Astrocyte (in vitro differentiated cells and primary cell): ENCODE data around the gene HBP1. TPM values are rescaled to one million over a fixed set of nuclear protein-coding genes. Genes with fewer than 3 reads are reported as not detected.

Experiments used
- DNase-seq: peaks from one replicate; pipeline ENCODE4 v3.0.0-alpha.2; 2010; ENCODE audit warnings: low read depth
- FAIRE-seq: peaks from 2 replicates; lab custom pipeline; 2011; peaks lifted over from hg19 to GRCh38; lab: Jason Lieb, UNC
- H2AFZ ChIP-seq: 2 replicates; pipeline ENCODE4 v1.6.0; 2012; ENCODE audit warnings: low read depth, low read length, inconsistent platforms
- H3K27ac ChIP-seq: 2 replicates; pipeline ENCODE4 v1.5.1; 2011; ENCODE audit warnings: low read depth, low read length, inconsistent platforms
- H3K27me3 ChIP-seq: 2 replicates; pipeline ENCODE4 v1.6.0; 2011; ENCODE audit warnings: low read length, inconsistent platforms; ENCODE audit not compliant: insufficient read depth
- H3K36me3 ChIP-seq: 2 replicates; pipeline ENCODE4 v1.5.1; 2011; ENCODE audit warnings: low read length, inconsistent platforms; ENCODE audit not compliant: insufficient read depth
- H3K4me1 ChIP-seq: 2 replicates; pipeline ENCODE4 v1.5.1; 2011; ENCODE audit warnings: low read length, inconsistent platforms; ENCODE audit not compliant: insufficient read depth
- H3K4me2 ChIP-seq: 2 replicates; pipeline ENCODE4 v1.6.0; 2012; ENCODE audit warnings: low read length, inconsistent platforms
- H3K4me3 ChIP-seq: 2 replicates; pipeline ENCODE4 v1.5.1; 2011; ENCODE audit warnings: low read depth, mild to moderate bottlenecking, low read length, inconsistent platforms; ENCODE audit not compliant: insufficient read depth
- H3K79me2 ChIP-seq: 2 replicates; pipeline ENCODE4 v1.6.0; 2012; ENCODE audit warnings: mild to moderate bottlenecking, low read length, inconsistent platforms; ENCODE audit not compliant: insufficient read depth
- H3K9ac ChIP-seq: 2 replicates; pipeline ENCODE4 v1.6.0; 2012; ENCODE audit warnings: mild to moderate bottlenecking, low read length, inconsistent platforms
- H3K9me3 ChIP-seq: 2 replicates; pipeline ENCODE4 v1.5.1; 2012; ENCODE audit warnings: low read depth, mild to moderate bottlenecking, low read length, inconsistent platforms; ENCODE audit not compliant: insufficient read depth
- H4K20me1 ChIP-seq: 2 replicates; pipeline ENCODE4 v1.6.0; 2012; ENCODE audit warnings: low read length, inconsistent platforms; ENCODE audit not compliant: insufficient read depth
- H3K27ac Mint-ChIP-seq: one replicate; pipeline ENCODE4 v1.8.0; 2021; ENCODE audit warnings: mild to moderate bottlenecking, mixed read lengths; ENCODE audit not compliant: unreplicated experiment
- H3K27me3 Mint-ChIP-seq: one replicate; pipeline ENCODE4 v1.8.0; 2021; ENCODE audit warnings: low read depth, mixed read lengths; ENCODE audit not compliant: unreplicated experiment
- H3K36me3 Mint-ChIP-seq: one replicate; pipeline ENCODE4 v1.8.0; 2021; ENCODE audit warnings: low read depth, mixed read lengths; ENCODE audit not compliant: unreplicated experiment
- H3K4me1 Mint-ChIP-seq: one replicate; pipeline ENCODE4 v1.8.0; 2021; ENCODE audit warnings: low read depth, mixed read lengths; ENCODE audit not compliant: unreplicated experiment
- H3K4me3 Mint-ChIP-seq: one replicate; pipeline ENCODE4 v1.8.0; 2021; ENCODE audit warnings: mild to moderate bottlenecking, moderate library complexity, mixed read lengths; ENCODE audit not compliant: unreplicated experiment
- H3K9me3 Mint-ChIP-seq: one replicate; pipeline ENCODE4 v1.8.0; 2021; ENCODE audit warnings: mild to moderate bottlenecking, mixed read lengths; ENCODE audit not compliant: unreplicated experiment
- CTCF ChIP-seq: IDR thresholded peaks from 2 replicates; pipeline ENCODE4 v1.5.1; 2011; ENCODE audit warnings: low read depth, mild to moderate bottlenecking, inconsistent platforms, low read length, moderate library complexity; ENCODE audit not compliant: insufficient read depth
- EZH2 ChIP-seq: IDR thresholded peaks from 2 replicates; pipeline ENCODE4 v1.6.1; 2012; ENCODE audit warnings: mild to moderate bottlenecking, low read length, inconsistent platforms; ENCODE audit not compliant: insufficient read depth
- total RNA-seq: library from RNA; stranded (reverse); gene quantifications from 2 replicates; pipeline ENCODE4 v1.2.1, GENCODE V29; 2021

The HBP1 gene
- total RNA-seq, 1 donor from 2014 or later = 46.2 TPM

- no peak overlapping the region for H3K4me3 ChIP-seq
These were observed 7.4 kb upstream of the HBP1 start for GRCh38 chr7:107161415-107161814.

GRCh38 chr7:107162475-107162874 lies 6.3 kb upstream of the HBP1 start:
- no peak for FAIRE-seq
- Histone ChIP-seq H3K9me3 (no peaks in the 10 kb centered on the region), H3K36me3 (no peaks in the 10 kb centered on the region), H3K4me3 (no peak overlapping the region), H4K20me1 (no peaks in the 10 kb centered on the region), H3K79me2 (no peaks in the 10 kb centered on the region), H3K4me2 (no peak overlapping the region), H3K27me3 (no peaks in the 10 kb centered on the region), H3K27ac (no peak overlapping the region), H3K9ac (no peak overlapping the region), H2AFZ (no peak overlapping the region), H3K4me1 (peaks cover 2% of the 10 kb centered on the region)
- no peaks in the 10 kb centered on the region for H3K4me1 Mint-ChIP-seq
- no peaks in the 10 kb centered on the region for H3K9me3 Mint-ChIP-seq
- H3K36me3 Mint-ChIP-seq = no peaks in the 10 kb centered on the region
- no peak overlapping the region for H3K4me3 Mint-ChIP-seq
- no peak for DNase-seq
- TF ChIP-seq CTCF (no peak), EZH2 (no peak)
- H3K27me3 Mint-ChIP-seq = no peaks in the 10 kb centered on the region
- H3K27ac Mint-ChIP-seq = no peak overlapping the region

More at GRCh38 chr7:107161415-107161814, 7.4 kb upstream of the HBP1 start:
- Histone ChIP-seq H3K36me3 (no peaks in the 10 kb centered on the region), H3K27me3 (no peaks in the 10 kb centered on the region), H3K4me2 (no peak overlapping the region), H3K9ac (no peak overlapping the region), H3K4me1 (peaks cover 2% of the 10 kb centered on the region), H3K79me2 (no peaks in the 10 kb centered on the region), H3K9me3 (no peaks in the 10 kb centered on the region), H4K20me1 (no peaks in the 10 kb centered on the region), H2AFZ (no peak overlapping the region), H3K27ac (no peak overlapping the region)
- Mint-ChIP-seq H3K36me3 (no peaks in the 10 kb centered on the region), H3K27me3 (no peaks in the 10 kb centered on the region), H3K9me3 (no peaks in the 10 kb centered on the region), H3K27ac (no peak overlapping the region), H3K4me3 (no peak overlapping the region), H3K4me1 (no peaks in the 10 kb centered on the region)
- FAIRE-seq (no peak), DNase-seq (no peak)
- no peak for TF ChIP-seq EZH2
- TF ChIP-seq CTCF = no peak

- H3K27me3 ChIP-seq = no peaks in the 10 kb centered on the region
- H3K4me2 ChIP-seq = peak overlapping the region; percentile 3
- no peak for TF ChIP-seq CTCF
- TF ChIP-seq EZH2 = no peak
- H3K36me3 ChIP-seq = no peaks in the 10 kb centered on the region
- Mint-ChIP-seq H3K9me3 (no peaks in the 10 kb centered on the region), H3K4me3 (no peak overlapping the region), H3K36me3 (no peaks in the 10 kb centered on the region), H3K27me3 (no peaks in the 10 kb centered on the region), H3K27ac (no peak overlapping the region), H3K4me1 (no peaks in the 10 kb centered on the region)
- no peaks in the 10 kb centered on the region for H4K20me1 ChIP-seq
- H2AFZ ChIP-seq = no peak overlapping the region
- H3K27ac ChIP-seq = no peak overlapping the region
- FAIRE-seq (peak; percentile 17), DNase-seq (no peak)
- H3K9ac ChIP-seq = no peak overlapping the region
- H3K4me1 ChIP-seq = peaks cover 2% of the 10 kb centered on the region
- no peaks in the 10 kb centered on the region for H3K79me2 ChIP-seq
- H3K9me3 ChIP-seq = no peaks in the 10 kb centered on the region
- H3K4me3 ChIP-seq = no peak overlapping the region
These were observed 4.7 kb upstream of the HBP1 start for GRCh38 chr7:107164092-107164491.
